ENCODE data around the gene CAPRIN2.
A peak's percentile ranks its signal among the peaks of the same experiment; 100 is the strongest.

Gene CAPRIN2

DNA sequence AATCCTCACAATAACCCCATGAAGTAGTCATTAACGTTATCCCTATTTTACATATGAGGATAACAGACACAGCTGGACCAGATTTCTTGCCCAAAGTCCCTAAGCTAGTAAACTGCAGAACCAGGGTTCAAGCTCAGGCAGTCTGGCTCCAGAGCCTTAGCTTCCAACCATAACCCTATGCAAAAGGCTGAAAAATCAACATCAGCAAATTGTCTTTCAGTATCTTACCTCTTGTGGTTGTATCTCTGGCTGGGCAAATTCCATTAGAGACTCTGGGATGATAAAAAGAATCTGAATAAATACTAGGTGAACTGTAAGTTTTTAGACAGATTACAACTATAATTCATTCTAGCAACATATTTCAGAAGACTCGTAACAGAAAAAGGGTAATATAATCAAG is 24.7 kb downstream of the CAPRIN2 start:
- no peak overlapping the region for H3K9ac ChIP-seq (ENCODE audit: low read depth, low read length)
- no peaks in the 10 kb centered on the region for H3K9me3 ChIP-seq (ENCODE audit: insufficient read depth, low read depth, low read length)
- H3K36me3 ChIP-seq (ENCODE audit: insufficient read depth, low read depth, low read length) = peaks cover 99% of the 10 kb centered on the region
- H3K4me3 ChIP-seq (ENCODE audit: low read length) = no peak overlapping the region
- no peak overlapping the region for H3K27ac ChIP-seq (ENCODE audit: low read length)
- H3K27me3 ChIP-seq (ENCODE audit: insufficient read depth, low read length) = no peaks in the 10 kb centered on the region
- no peaks in the 10 kb centered on the region for H3K4me1 ChIP-seq (ENCODE audit: insufficient read depth, low read length)

DNA sequence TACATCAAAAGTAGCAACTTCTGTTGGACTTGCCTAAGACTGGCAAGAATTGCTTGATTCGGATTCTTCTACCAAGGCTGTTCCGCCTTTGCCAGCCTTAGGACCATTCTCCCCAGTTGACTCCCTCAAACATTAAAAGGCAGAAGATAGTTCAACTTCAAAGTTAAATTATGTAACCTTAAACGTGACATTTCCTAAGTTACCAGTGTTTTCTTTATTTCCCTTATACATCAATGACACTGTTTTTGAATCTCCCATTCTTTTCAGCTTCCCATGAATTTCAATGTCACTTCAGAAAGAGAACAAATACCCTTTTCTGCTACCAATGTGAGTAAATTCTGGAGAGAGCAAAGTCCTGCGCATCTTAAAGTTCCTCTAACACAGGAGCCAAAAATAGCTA is 25.2 kb downstream of the CAPRIN2 start:
- Histone ChIP-seq H3K27ac (ENCODE audit: low read length) (no peak overlapping the region), H3K27me3 (ENCODE audit: insufficient read depth, low read length) (no peaks in the 10 kb centered on the region), H3K36me3 (ENCODE audit: insufficient read depth, low read depth, low read length) (peaks cover 99% of the 10 kb centered on the region), H3K9me3 (ENCODE audit: insufficient read depth, low read depth, low read length) (no peaks in the 10 kb centered on the region), H3K9ac (ENCODE audit: low read depth, low read length) (no peak overlapping the region), H3K4me1 (ENCODE audit: insufficient read depth, low read length) (no peaks in the 10 kb centered on the region), H3K4me3 (ENCODE audit: low read length) (no peak overlapping the region)

DNA sequence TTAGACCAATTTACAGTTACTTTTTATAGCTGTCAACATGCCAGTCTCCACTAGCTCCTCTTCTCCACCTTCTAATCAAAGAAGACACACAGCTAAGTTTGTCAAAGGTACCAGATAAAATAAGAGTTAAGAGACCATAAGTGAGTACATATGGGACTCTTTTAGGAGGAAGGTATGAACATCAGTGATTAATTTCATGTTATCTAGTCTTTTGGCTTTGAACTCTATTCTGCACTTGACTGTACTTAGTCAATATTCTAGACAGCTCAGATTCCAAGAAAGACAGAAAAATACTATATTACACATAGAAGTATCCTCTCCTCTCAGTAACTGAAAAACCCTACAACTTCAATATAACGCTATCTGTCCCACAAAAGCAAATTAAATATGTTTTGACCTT is 28.1 kb downstream of the CAPRIN2 start:
- H3K27me3 ChIP-seq (ENCODE audit: insufficient read depth, low read length) = no peaks in the 10 kb centered on the region
- no peaks in the 10 kb centered on the region for H3K4me1 ChIP-seq (ENCODE audit: insufficient read depth, low read length)
- no peaks in the 10 kb centered on the region for H3K9me3 ChIP-seq (ENCODE audit: insufficient read depth, low read depth, low read length)
- no peak overlapping the region for H3K27ac ChIP-seq (ENCODE audit: low read length)
- peaks cover 100% of the 10 kb centered on the region for H3K36me3 ChIP-seq (ENCODE audit: insufficient read depth, low read depth, low read length)
- H3K4me3 ChIP-seq (ENCODE audit: low read length) = no peak overlapping the region
- H3K9ac ChIP-seq (ENCODE audit: low read depth, low read length) = no peak overlapping the region

DNA sequence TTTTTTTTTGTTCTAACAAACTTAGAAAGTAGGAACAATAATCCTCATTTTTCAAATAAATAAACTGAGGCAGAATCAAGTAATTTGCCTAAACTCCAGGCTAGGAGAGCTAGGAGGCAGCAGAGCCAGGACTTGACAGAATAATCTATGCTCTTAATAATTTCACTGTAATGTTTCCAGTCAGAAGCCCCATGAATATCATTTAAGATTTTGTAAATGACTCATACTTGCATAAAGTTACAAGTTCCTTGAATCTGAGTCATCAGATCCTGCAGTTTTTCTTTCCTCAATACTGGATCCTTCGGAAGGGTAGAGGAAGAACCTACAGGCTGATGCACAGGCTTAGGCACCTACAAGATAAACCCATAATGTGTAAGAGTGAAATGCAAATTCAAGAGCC is 29.0 kb downstream of the CAPRIN2 start:
- Histone ChIP-seq H3K27ac (ENCODE audit: low read length) (no peak overlapping the region), H3K9ac (ENCODE audit: low read depth, low read length) (no peak overlapping the region)

DNA sequence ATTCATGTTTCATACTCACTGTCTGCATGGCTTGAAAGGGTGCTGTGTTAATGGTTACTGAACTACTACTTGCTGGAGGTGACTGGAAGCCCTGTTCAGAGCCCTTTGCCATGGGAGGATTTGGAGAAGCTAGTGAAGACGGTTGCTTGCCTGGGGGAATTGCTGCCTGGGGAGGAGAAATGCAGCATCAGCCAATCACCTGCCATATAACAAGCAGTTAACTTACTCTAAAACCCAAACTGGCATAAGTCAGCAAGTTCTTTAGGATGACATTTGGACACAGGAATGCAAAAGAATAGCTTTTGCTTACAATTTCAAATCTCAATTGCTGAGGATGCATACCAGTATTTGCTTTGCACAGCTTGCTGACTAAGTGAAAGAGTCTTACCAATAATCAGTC is 35.7 kb downstream of the CAPRIN2 start:
- Histone ChIP-seq H3K27me3 (ENCODE audit: insufficient read depth, low read length) (no peaks in the 10 kb centered on the region), H3K4me3 (ENCODE audit: low read length) (no peak overlapping the region), H3K9ac (ENCODE audit: low read depth, low read length) (no peak overlapping the region), H3K9me3 (ENCODE audit: insufficient read depth, low read depth, low read length) (no peaks in the 10 kb centered on the region), H3K27ac (ENCODE audit: low read length) (no peak overlapping the region), H3K4me1 (ENCODE audit: insufficient read depth, low read length) (no peaks in the 10 kb centered on the region), H3K36me3 (ENCODE audit: insufficient read depth, low read depth, low read length) (peaks cover 100% of the 10 kb centered on the region)

More for the DNA sequence above, 29.0 kb downstream of the CAPRIN2 start:
- no peak overlapping the region for H3K4me3 ChIP-seq (ENCODE audit: low read length)
- no peaks in the 10 kb centered on the region for H3K9me3 ChIP-seq (ENCODE audit: insufficient read depth, low read depth, low read length)
- H3K27me3 ChIP-seq (ENCODE audit: insufficient read depth, low read length) = no peaks in the 10 kb centered on the region
- no peaks in the 10 kb centered on the region for H3K4me1 ChIP-seq (ENCODE audit: insufficient read depth, low read length)
- H3K36me3 ChIP-seq (ENCODE audit: insufficient read depth, low read depth, low read length) = peaks cover 100% of the 10 kb centered on the region

DNA sequence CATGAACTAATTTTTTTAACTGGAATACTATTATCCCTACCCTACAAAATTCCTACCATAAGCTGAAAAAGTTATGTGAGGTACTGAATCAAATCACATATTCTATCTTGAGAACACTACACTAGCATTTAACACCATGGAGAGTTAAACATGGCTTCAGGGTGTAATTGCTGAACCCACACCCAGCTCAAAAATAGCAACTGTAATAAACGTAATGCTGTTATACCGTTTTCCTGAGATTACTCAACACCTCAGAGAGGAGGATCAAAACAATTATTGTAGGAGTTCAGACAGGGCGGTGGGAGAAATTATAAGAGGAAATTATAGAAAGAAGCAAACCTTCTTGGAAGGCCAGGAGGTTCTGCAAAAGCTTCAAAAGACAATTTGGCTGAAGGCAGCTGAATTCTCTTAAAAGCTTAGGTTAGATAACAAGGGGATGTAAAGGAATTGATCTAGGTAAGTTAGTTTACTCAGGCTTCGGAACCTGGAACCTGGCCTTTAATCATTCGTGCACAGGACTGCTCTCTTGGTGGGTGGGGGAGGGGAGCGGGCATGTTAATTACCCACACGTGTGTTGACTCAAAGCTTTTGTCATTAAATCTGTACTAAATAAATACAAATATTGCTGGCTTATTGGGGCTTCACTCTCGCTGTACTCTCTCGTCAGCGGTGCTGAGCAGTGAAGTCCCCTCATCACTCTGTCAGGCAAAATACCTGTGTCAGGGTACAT is 47.0 kb downstream of the CAPRIN2 start:
- Histone ChIP-seq H3K36me3 (ENCODE audit: insufficient read depth, low read depth, low read length) (peaks cover 41% of the 10 kb centered on the region), H3K4me3 (ENCODE audit: low read length) (no peak overlapping the region), H3K9me3 (ENCODE audit: insufficient read depth, low read depth, low read length) (no peaks in the 10 kb centered on the region), H3K27ac (ENCODE audit: low read length) (no peak overlapping the region), H3K4me1 (ENCODE audit: insufficient read depth, low read length) (no peaks in the 10 kb centered on the region), H3K9ac (ENCODE audit: low read depth, low read length) (no peak overlapping the region), H3K27me3 (ENCODE audit: insufficient read depth, low read length) (no peaks in the 10 kb centered on the region)

DNA sequence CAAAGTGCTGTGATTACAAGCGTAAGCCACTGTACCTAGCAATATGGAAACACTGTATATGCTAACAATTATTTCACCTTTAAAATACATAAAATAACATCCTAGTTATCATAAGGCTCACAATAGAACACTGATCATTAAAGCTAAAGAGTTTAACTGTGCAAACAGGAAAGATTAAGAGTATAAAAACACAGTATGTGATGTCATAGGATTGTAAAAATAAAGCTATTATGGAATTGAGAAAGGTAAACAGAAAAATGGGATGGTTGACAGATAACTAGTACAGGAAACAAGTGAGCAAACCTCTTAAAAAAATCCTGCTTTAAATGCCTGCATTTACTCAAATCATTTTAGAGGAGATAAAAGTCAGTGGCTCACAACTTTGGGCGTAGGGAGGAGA is 48.3 kb downstream of the CAPRIN2 start:
- H3K9me3 ChIP-seq (ENCODE audit: insufficient read depth, low read depth, low read length) = no peaks in the 10 kb centered on the region
- H3K4me1 ChIP-seq (ENCODE audit: insufficient read depth, low read length) = no peaks in the 10 kb centered on the region
- H3K27me3 ChIP-seq (ENCODE audit: insufficient read depth, low read length) = no peaks in the 10 kb centered on the region
- peaks cover 29% of the 10 kb centered on the region for H3K36me3 ChIP-seq (ENCODE audit: insufficient read depth, low read depth, low read length)
- no peak overlapping the region for H3K4me3 ChIP-seq (ENCODE audit: low read length)
- no peak overlapping the region for H3K9ac ChIP-seq (ENCODE audit: low read depth, low read length)
- no peak overlapping the region for H3K27ac ChIP-seq (ENCODE audit: low read length)

DNA sequence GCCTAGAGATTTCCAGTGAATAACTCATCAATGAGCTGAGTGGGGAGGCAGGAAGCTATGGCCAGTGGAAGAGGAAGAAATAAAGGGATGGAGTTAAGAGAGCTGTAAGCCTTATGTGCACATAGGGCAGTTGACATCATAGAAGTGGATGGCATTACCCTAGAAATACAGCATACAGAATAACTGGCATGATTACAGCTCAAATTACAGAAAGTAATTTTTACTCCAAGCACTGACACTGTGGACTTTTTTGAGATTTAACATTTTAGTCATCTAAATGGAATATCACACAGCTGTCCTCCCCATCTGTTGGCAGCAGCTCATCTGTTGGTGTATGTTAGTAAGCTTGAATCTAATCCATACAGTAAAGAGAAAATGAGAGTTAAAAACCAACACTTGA is 53.7 kb downstream of the CAPRIN2 start:
- Histone ChIP-seq H3K27ac (ENCODE audit: low read length) (no peak overlapping the region), H3K27me3 (ENCODE audit: insufficient read depth, low read length) (no peaks in the 10 kb centered on the region), H3K9ac (ENCODE audit: low read depth, low read length) (no peak overlapping the region), H3K9me3 (ENCODE audit: insufficient read depth, low read depth, low read length) (no peaks in the 10 kb centered on the region), H3K4me3 (ENCODE audit: low read length) (no peak overlapping the region), H3K36me3 (ENCODE audit: insufficient read depth, low read depth, low read length) (no peaks in the 10 kb centered on the region), H3K4me1 (ENCODE audit: insufficient read depth, low read length) (no peaks in the 10 kb centered on the region; the same call in 1 of the 2 replicates)

DNA sequence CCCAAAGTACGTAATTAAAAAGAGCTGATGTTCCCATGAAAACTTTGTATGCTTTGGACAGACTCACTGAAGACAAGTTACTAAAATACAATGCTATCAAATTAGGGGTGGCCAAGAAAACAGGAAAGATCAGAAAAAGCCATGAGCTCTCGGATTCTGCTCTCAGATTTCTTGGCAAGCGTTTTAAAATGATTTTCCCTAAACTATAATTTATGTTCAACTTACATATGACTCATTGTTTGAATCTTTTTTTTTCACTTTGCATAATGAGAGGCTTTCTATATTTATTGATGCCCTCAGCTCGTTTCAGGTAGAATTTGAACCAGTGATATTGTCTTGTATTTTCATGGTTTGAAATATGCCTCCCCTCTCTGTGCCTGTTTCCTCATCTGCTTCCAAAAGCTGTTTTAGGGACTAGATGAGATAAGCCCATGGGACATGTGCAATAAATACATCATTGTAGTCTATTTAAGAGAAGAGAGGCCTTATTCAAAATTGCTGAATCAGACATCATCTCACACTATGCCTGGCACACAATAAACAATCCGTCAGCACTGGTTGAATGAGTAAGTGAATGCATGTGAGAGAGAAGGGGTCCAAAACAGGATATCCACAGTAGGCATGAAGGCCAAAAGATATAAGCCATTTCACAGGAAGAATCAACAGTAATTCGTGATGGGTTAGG is 54.4 kb downstream of the CAPRIN2 start:
- no peak overlapping the region for H3K9ac ChIP-seq (ENCODE audit: low read depth, low read length)
- no peaks in the 10 kb centered on the region for H3K36me3 ChIP-seq (ENCODE audit: insufficient read depth, low read depth, low read length)
- H3K4me1 ChIP-seq (ENCODE audit: insufficient read depth, low read length) = no peaks in the 10 kb centered on the region; the same call in 1 of the 2 replicates
- no peaks in the 10 kb centered on the region for H3K27me3 ChIP-seq (ENCODE audit: insufficient read depth, low read length)
- no peak overlapping the region for H3K27ac ChIP-seq (ENCODE audit: low read length)
- no peak overlapping the region for H3K4me3 ChIP-seq (ENCODE audit: low read length)
- no peaks in the 10 kb centered on the region for H3K9me3 ChIP-seq (ENCODE audit: insufficient read depth, low read depth, low read length)

DNA sequence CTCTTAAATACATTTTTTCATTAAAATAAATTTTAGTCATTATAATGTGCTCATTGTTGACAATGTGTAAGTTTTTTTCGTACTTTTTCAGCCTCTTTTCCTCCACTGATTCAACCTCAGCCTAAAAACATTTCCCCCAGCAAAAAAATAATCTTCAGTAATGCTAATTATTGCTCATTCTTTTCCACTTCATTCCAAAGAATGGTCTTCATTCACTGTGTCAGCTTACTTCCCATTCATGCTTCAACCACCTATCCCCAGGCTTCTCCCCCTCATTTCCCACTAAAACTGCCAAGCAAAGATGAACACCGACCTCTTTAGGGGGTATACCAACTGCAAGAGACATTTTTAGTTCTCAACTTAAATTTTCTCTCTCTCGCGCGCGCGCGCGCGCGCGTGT is 56.4 kb downstream of the CAPRIN2 start:
- H3K9me3 ChIP-seq (ENCODE audit: insufficient read depth, low read depth, low read length) = no peaks in the 10 kb centered on the region
- H3K4me1 ChIP-seq (ENCODE audit: insufficient read depth, low read length) = peaks cover 6% of the 10 kb centered on the region; the same call in 1 of the 2 replicates
- H3K27ac ChIP-seq (ENCODE audit: low read length) = no peak overlapping the region
- H3K9ac ChIP-seq (ENCODE audit: low read depth, low read length) = no peak overlapping the region
- no peaks in the 10 kb centered on the region for H3K36me3 ChIP-seq (ENCODE audit: insufficient read depth, low read depth, low read length)
- H3K4me3 ChIP-seq (ENCODE audit: low read length) = no peak overlapping the region
- no peaks in the 10 kb centered on the region; the same call in 1 of the 2 replicates for H3K27me3 ChIP-seq (ENCODE audit: insufficient read depth, low read length)

DNA sequence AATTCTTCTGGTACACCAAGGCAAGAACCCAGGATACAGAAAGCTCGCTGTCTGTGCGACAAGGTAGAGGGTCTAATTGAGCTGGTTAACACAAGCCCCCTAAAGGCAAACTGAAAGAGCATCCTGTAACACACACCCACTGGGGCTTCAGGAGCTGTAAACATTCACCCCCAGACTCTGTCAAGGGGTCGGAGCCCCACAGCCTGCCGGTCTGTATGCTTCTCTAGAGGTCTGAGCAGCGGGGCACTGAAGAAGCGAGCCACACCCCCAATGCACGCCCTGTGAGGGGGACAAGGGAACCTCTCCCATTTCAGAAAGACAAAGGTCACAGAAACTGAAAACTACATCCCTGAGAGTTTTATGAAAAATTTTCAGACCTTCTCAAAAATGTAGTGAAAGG is 57.8 kb downstream of the CAPRIN2 start:
- Histone ChIP-seq H3K27me3 (ENCODE audit: insufficient read depth, low read length) (no peaks in the 10 kb centered on the region; the same call in 1 of the 2 replicates), H3K4me3 (ENCODE audit: low read length) (peak overlapping the region; percentile 82; the same call in 1 of the 2 replicates), H3K9me3 (ENCODE audit: insufficient read depth, low read depth, low read length) (no peaks in the 10 kb centered on the region), H3K9ac (ENCODE audit: low read depth, low read length) (0 out of 2 replicates have a peak overlapping the region, but pooled peaks have one; percentile 67), H3K27ac (ENCODE audit: low read length) (no peak overlapping the region), H3K4me1 (ENCODE audit: insufficient read depth, low read length) (peaks cover 6% of the 10 kb centered on the region; the same call in 1 of the 2 replicates), H3K36me3 (ENCODE audit: insufficient read depth, low read depth, low read length) (no peaks in the 10 kb centered on the region; the same call in 1 of the 2 replicates)

DNA sequence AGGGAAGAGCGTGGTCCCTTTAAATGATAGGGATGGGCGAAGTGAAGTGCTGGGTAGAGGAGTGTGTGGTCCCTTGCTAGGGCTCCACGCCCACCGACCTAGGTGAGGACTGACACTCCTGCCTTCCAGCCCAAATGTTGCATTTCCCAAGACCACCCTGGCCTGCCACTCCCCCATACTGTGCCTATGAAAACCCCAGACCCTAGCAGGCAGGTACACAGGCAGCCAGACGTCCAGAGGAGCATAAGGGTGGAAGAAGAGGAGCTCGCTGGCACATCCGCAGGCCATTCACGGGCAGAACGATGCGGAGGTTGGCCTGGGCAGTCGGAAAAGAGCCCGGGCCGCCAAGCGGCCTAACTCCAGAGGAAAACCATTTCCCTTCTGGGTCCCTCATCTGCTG is 58.3 kb downstream of the CAPRIN2 start:
- peak overlapping the region; percentile 37 for H3K27ac ChIP-seq (ENCODE audit: low read length)
- no peaks in the 10 kb centered on the region for H3K9me3 ChIP-seq (ENCODE audit: insufficient read depth, low read depth, low read length)
- H3K27me3 ChIP-seq (ENCODE audit: insufficient read depth, low read length) = no peaks in the 10 kb centered on the region; the same call in 1 of the 2 replicates
- peak overlapping the region; percentile 67; the same call in 1 of the 2 replicates for H3K9ac ChIP-seq (ENCODE audit: low read depth, low read length)
- H3K4me1 ChIP-seq (ENCODE audit: insufficient read depth, low read length) = peaks cover 6% of the 10 kb centered on the region; the same call in 1 of the 2 replicates
- H3K4me3 ChIP-seq (ENCODE audit: low read length) = peak overlapping the region; percentile 82; the same call in 1 of the 2 replicates
- H3K36me3 ChIP-seq (ENCODE audit: insufficient read depth, low read depth, low read length) = no peaks in the 10 kb centered on the region; the same call in 1 of the 2 replicates

Data from iPS-20b (cell line).